ENCODE measurements around the gene SPRR2A. TPM values are rescaled to one million over a fixed set of nuclear protein-coding genes. Genes with fewer than 3 reads are reported as not detected.
"Not testable (repeated sequence)": the region's sequence is repeated elsewhere in the genome, so short reads cannot be mapped to it uniquely, and the experiment has no call there.

SPRR2A gene
- total RNA-seq, 5 donors from 2014 or later (not counting 1 experiment from before 2014, with no cell fraction given), result not detected

DNA sequence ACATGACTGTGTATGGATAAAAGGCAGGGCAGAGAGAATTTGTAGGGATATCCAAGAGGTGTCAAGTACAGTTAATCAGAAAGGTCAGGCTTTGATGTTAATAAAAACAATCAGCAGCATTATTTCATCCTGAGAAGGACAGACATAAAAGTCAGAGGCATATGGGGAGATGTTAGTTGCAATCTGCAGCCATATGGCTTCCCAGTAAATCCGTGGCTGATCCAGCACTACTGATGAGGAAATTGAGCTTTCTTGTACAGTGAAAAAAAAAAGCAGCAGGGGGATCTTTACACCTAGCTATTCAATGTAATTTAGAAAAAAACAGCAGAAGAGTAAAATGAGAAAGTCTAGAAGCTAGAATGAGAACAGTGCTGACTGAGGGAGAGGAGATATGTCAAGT, 28.5 kb downstream of the SPRR2A start:
- Histone ChIP-seq H3K27ac (ENCODE audit: low read length) (no peak overlapping the region), H3K4me1 (ENCODE audit: control insufficient read depth in 1 of 2, extremely low read depth in 1 of 2, insufficient read depth in 2 of 2, low read length in 2 of 2) (no peaks in the 10 kb centered on the region), H3K4me3 (ENCODE audit: control insufficient read depth in 1 of 2, extremely low read depth in 1 of 2, low read length in 1 of 2) (no peak overlapping the region), H3K9me3 (no peaks in the 10 kb centered on the region), H3K36me3 (ENCODE audit: control insufficient read depth in 2 of 2, extremely low read depth in 1 of 2, insufficient read depth in 1 of 2, low read length in 1 of 2) (no peaks in the 10 kb centered on the region), H3K27me3 (replicated peaks in 1 of 2; ENCODE audit: control insufficient read depth in 2 of 2, extremely low read depth in 1 of 2, insufficient read depth in 2 of 2, low read length in 1 of 2) (peaks cover 2 to 5% of the 10 kb centered on the region in 2 experiments)
- H3K36me3 Mint-ChIP-seq, result no peaks in the 10 kb centered on the region
- H3K27me3 Mint-ChIP-seq, result peaks cover 12 to 28% of the 10 kb centered on the region in 2 donors
- ChIA-PET CTCF (no interaction called here), POLR2A (no interaction called here)
- ATAC-seq (replicated peaks in 1 of 4) (no peak), DNase-seq (no peak)
- H3K27ac Mint-ChIP-seq, result no peak overlapping the region
- no peak overlapping the region for H3K4me3 Mint-ChIP-seq
- WGBS (ENCODE audit: insufficient coverage), result no CpG with 5 or more reads among the region's 1 CpG
- H3K9me3 Mint-ChIP-seq, result no peaks in the 10 kb centered on the region
- H3K4me1 Mint-ChIP-seq, result no peaks in the 10 kb centered on the region

DNA sequence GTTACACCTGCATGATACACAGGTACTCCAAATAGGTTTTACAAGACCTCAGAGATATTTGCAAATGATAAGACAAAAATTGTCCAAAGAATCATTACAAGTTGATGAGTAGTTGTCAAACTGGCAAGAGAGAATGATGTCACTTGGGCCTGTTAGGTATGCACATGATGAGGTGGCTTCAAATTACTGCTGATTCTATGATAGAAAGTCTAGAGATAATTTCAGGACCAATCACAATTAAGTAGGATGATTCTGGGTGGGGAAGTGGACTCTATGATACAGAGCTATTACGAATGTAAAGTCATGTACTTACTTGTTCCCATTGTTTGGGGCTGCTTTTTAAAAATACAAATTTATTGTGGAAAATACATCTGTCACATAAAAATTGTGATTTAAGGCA, 31.5 kb downstream of the SPRR2A start:
- H3K9me3 Mint-ChIP-seq, result no peaks in the 10 kb centered on the region
- ChIA-PET POLR2A (no interaction called here), CTCF (no interaction called here)
- H3K4me1 Mint-ChIP-seq, result no peaks in the 10 kb centered on the region
- Histone ChIP-seq H3K36me3 (ENCODE audit: control insufficient read depth in 2 of 2, extremely low read depth in 1 of 2, insufficient read depth in 1 of 2, low read length in 1 of 2) (no peaks in the 10 kb centered on the region), H3K4me3 (ENCODE audit: control insufficient read depth in 1 of 2, extremely low read depth in 1 of 2, low read length in 1 of 2) (no peak overlapping the region), H3K9me3 (no peaks in the 10 kb centered on the region), H3K27ac (ENCODE audit: low read length) (no peak overlapping the region), H3K4me1 (ENCODE audit: control insufficient read depth in 1 of 2, extremely low read depth in 1 of 2, insufficient read depth in 2 of 2, low read length in 2 of 2) (no peaks in the 10 kb centered on the region), H3K27me3 (replicated peaks in 1 of 2; ENCODE audit: control insufficient read depth in 2 of 2, extremely low read depth in 1 of 2, insufficient read depth in 2 of 2, low read length in 1 of 2) (peaks cover 2 to 3% of the 10 kb centered on the region in 2 experiments)
- H3K4me3 Mint-ChIP-seq, result no peak overlapping the region
- H3K27ac Mint-ChIP-seq, result no peak overlapping the region
- H3K36me3 Mint-ChIP-seq, result no peaks in the 10 kb centered on the region
- H3K27me3 Mint-ChIP-seq, result peaks cover 31 to 41% of the 10 kb centered on the region in 2 donors
- DNase-seq (no peak), ATAC-seq (replicated peaks in 1 of 4) (no peak)
- WGBS (ENCODE audit: insufficient coverage), result no CpG with 5 or more reads among the region's 1 CpG

DNA sequence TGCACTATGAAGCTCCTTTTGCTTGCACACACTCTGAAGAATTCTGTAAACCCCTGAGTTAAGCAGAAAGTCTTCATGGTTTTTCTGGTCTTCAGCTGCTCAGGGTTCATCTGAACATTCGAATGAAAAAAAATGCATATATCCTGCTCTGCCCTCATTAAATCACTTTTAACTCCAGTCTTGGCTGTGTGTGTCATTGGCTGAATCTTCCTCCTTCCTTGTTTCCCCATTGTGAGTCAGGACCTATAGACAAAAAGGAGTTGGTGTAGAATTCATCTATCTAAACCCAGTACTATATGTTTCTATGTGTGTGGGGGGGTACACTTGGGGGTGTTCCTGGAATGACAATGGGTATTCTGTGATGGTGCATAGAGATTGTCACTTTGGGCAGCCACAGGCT, 32.9 kb downstream of the SPRR2A start:
- ChIA-PET POLR2A (no interaction called here), CTCF (no interaction called here)
- Histone ChIP-seq H3K27me3 (replicated peaks in 1 of 2; ENCODE audit: control insufficient read depth in 2 of 2, extremely low read depth in 1 of 2, insufficient read depth in 2 of 2, low read length in 1 of 2) (peaks cover 2% of the 10 kb centered on the region in 2 experiments), H3K9me3 (no peaks in the 10 kb centered on the region), H3K27ac (ENCODE audit: low read length) (no peak overlapping the region), H3K36me3 (ENCODE audit: control insufficient read depth in 2 of 2, extremely low read depth in 1 of 2, insufficient read depth in 1 of 2, low read length in 1 of 2) (no peaks in the 10 kb centered on the region), H3K4me3 (ENCODE audit: control insufficient read depth in 1 of 2, extremely low read depth in 1 of 2, low read length in 1 of 2) (no peak overlapping the region), H3K4me1 (ENCODE audit: control insufficient read depth in 1 of 2, extremely low read depth in 1 of 2, insufficient read depth in 2 of 2, low read length in 2 of 2) (no peaks in the 10 kb centered on the region)
- no peaks in the 10 kb centered on the region for H3K9me3 Mint-ChIP-seq
- H3K27me3 Mint-ChIP-seq, result peaks cover 38 to 39% of the 10 kb centered on the region in 2 donors
- DNase-seq (no peak), ATAC-seq (replicated peaks in 1 of 4) (no peak)
- no peak overlapping the region for H3K27ac Mint-ChIP-seq
- H3K4me3 Mint-ChIP-seq, result no peak overlapping the region
- no peaks in the 10 kb centered on the region for H3K4me1 Mint-ChIP-seq
- WGBS (ENCODE audit: insufficient coverage), result no CpG with 5 or more reads among the region's 1 CpG
- no peaks in the 10 kb centered on the region for H3K36me3 Mint-ChIP-seq

DNA sequence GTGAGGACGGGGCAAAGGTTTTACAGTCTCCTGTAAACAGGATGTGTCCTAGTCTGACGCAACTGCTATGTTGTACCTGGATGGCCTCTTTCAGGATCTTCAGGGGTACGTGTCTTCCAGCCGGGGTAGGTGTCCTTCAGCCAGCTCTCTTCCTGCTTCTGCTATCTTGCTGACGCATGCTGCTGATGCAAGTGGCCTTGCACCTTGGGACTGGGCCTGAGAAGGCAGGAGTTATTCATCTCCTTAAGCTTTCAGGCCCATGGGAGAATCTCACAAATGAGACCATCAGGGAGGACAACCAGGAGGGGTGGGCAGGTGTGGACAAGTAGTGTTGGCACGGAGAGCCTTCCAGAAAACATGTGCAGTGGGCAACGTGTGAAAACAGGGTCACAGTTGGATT, 34.2 kb downstream of the SPRR2A start:
- H3K9me3 Mint-ChIP-seq, result no peaks in the 10 kb centered on the region
- Histone ChIP-seq H3K4me1 (ENCODE audit: control insufficient read depth in 1 of 2, extremely low read depth in 1 of 2, insufficient read depth in 2 of 2, low read length in 2 of 2) (no peaks in the 10 kb centered on the region), H3K27me3 (replicated peaks in 1 of 2; ENCODE audit: control insufficient read depth in 2 of 2, extremely low read depth in 1 of 2, insufficient read depth in 2 of 2, low read length in 1 of 2) (peaks cover 2 to 9% of the 10 kb centered on the region in 2 experiments), H3K27ac (ENCODE audit: low read length) (no peak overlapping the region), H3K4me3 (ENCODE audit: control insufficient read depth in 1 of 2, extremely low read depth in 1 of 2, low read length in 1 of 2) (no peak overlapping the region), H3K36me3 (ENCODE audit: control insufficient read depth in 2 of 2, extremely low read depth in 1 of 2, insufficient read depth in 1 of 2, low read length in 1 of 2) (no peaks in the 10 kb centered on the region), H3K9me3 (no peaks in the 10 kb centered on the region)
- ATAC-seq (replicated peaks in 1 of 4), result no peak
- DNase-seq, result no peak
- 86% methylated on average over 7 of the region's 7 CpGs for WGBS (ENCODE audit: insufficient coverage)
- no peaks in the 10 kb centered on the region for H3K36me3 Mint-ChIP-seq
- H3K27ac Mint-ChIP-seq, result no peak overlapping the region
- H3K4me1 Mint-ChIP-seq, result no peaks in the 10 kb centered on the region
- no peak overlapping the region for H3K4me3 Mint-ChIP-seq
- H3K27me3 Mint-ChIP-seq, result peaks cover 38 to 43% of the 10 kb centered on the region in 2 donors
- CTCF ChIA-PET, result no interaction called here
- POLR2A ChIA-PET, result no interaction called here

DNA sequence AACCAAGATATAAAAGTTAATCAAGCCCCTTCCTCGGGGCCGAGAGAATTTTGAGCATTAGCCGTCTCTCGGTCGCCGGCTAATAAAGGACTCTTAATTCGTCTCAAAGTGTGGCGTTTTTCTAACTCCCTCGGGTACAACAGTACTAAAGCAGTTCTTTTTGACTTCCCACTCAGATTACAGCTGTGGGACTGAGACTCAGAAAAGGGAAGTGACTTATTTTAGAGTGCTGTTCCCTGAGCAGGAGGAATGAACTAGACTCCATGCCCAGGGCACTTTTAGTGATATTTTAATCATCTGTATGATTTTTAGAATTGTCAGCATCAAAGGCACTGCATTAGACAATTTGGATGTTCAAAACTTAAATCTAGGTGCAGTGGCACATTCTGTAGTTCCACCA, 35.0 kb downstream of the SPRR2A start:
- H3K4me1 Mint-ChIP-seq; H3K9me3 Mint-ChIP-seq; H3K36me3 Mint-ChIP-seq; H3K4me3 ChIP-seq (ENCODE audit: control insufficient read depth in 1 of 2, extremely low read depth in 1 of 2, low read length in 1 of 2); H3K27ac Mint-ChIP-seq; CTCF ChIA-PET; POLR2A ChIA-PET; DNase-seq; H3K9me3 ChIP-seq; H3K36me3 ChIP-seq (ENCODE audit: control insufficient read depth in 2 of 2, extremely low read depth in 1 of 2, insufficient read depth in 1 of 2, low read length in 1 of 2); H3K27ac ChIP-seq (ENCODE audit: low read length); H3K4me3 Mint-ChIP-seq; ATAC-seq (replicated peaks in 1 of 4); H3K4me1 ChIP-seq (ENCODE audit: control insufficient read depth in 1 of 2, extremely low read depth in 1 of 2, insufficient read depth in 2 of 2, low read length in 2 of 2): not testable (repeated sequence)
- no CpG with 5 or more reads among the region's 9 CpGs for WGBS (ENCODE audit: insufficient coverage)
- H3K27me3 ChIP-seq (replicated peaks in 1 of 2; ENCODE audit: control insufficient read depth in 2 of 2, extremely low read depth in 1 of 2, insufficient read depth in 2 of 2, low read length in 1 of 2), result peaks cover 2 to 12% of the 10 kb centered on the region in 2 experiments
- H3K27me3 Mint-ChIP-seq, result peaks cover 35 to 40% of the 10 kb centered on the region in 2 donors

DNA sequence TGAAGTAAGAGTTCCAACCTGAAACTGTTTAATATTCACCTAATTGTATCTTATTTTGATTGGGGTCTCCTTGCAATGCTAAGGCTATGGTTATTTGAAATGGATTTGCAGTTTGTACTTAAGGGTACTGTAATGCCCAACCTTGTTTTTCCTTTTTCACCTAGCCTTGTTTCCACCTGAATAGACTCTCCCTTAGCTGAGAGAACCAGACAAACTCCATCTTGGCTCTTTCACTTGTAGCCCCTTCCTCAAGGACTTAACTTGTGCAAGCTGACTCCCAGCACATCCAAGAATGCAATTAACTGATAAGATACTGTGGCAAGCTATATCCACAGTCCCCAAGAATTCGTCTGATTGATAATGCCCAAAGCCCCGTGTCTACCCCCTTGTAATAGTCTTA, 35.5 kb downstream of the SPRR2A start:
- H3K9me3 ChIP-seq; ATAC-seq (replicated peaks in 1 of 4); H3K4me3 ChIP-seq (ENCODE audit: control insufficient read depth in 1 of 2, extremely low read depth in 1 of 2, low read length in 1 of 2); H3K36me3 Mint-ChIP-seq; CTCF ChIA-PET; POLR2A ChIA-PET; H3K27ac ChIP-seq (ENCODE audit: low read length); H3K36me3 ChIP-seq (ENCODE audit: control insufficient read depth in 2 of 2, extremely low read depth in 1 of 2, insufficient read depth in 1 of 2, low read length in 1 of 2); H3K4me1 ChIP-seq (ENCODE audit: control insufficient read depth in 1 of 2, extremely low read depth in 1 of 2, insufficient read depth in 2 of 2, low read length in 2 of 2); H3K9me3 Mint-ChIP-seq; H3K4me1 Mint-ChIP-seq; DNase-seq; H3K4me3 Mint-ChIP-seq; H3K27ac Mint-ChIP-seq: not testable (repeated sequence)
- H3K27me3 ChIP-seq (replicated peaks in 1 of 2; ENCODE audit: control insufficient read depth in 2 of 2, extremely low read depth in 1 of 2, insufficient read depth in 2 of 2, low read length in 1 of 2), result peaks cover 2 to 12% of the 10 kb centered on the region in 2 experiments
- H3K27me3 Mint-ChIP-seq, result peaks cover 35 to 41% of the 10 kb centered on the region in 2 donors
- WGBS (ENCODE audit: insufficient coverage), result no CpG with 5 or more reads among the region's 2 CpGs

DNA sequence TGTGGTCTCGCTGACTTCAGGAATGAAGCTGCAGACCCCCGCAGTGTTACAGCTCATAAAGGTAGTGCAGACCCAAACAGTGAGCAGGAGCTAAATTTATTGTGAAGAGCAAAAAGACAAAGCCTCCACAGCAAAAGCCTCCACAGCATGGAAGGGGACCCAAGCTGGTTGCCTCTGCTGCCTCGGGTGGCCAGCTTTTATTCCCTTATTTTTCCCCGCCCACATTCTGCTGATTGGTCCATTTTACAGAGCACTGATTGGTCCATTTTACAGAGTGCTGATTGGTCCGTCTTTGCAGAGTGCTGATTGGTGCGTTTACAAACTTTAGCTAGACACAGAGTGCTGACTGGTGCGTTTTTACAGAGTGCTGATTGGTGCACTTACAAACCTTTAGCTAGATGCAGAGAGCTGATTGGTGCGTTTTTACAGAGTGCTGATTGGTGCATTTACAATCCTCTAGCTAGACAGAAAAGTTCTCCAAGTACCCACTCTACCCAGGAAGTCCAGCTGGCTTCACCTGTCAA, 46.0 kb downstream of the SPRR2A start:
- H3K9me3 Mint-ChIP-seq; CTCF ChIA-PET; H3K4me1 ChIP-seq (ENCODE audit: control insufficient read depth in 1 of 2, extremely low read depth in 1 of 2, insufficient read depth in 2 of 2, low read length in 2 of 2); H3K27ac Mint-ChIP-seq; H3K4me3 Mint-ChIP-seq; POLR2A ChIA-PET; H3K4me3 ChIP-seq (ENCODE audit: control insufficient read depth in 1 of 2, extremely low read depth in 1 of 2, low read length in 1 of 2); H3K9me3 ChIP-seq; H3K27ac ChIP-seq (ENCODE audit: low read length); H3K4me1 Mint-ChIP-seq; DNase-seq; H3K36me3 Mint-ChIP-seq; ATAC-seq (replicated peaks in 1 of 4); H3K27me3 ChIP-seq (replicated peaks in 1 of 2; ENCODE audit: control insufficient read depth in 2 of 2, extremely low read depth in 1 of 2, insufficient read depth in 2 of 2, low read length in 1 of 2); H3K36me3 ChIP-seq (ENCODE audit: control insufficient read depth in 2 of 2, extremely low read depth in 1 of 2, insufficient read depth in 1 of 2, low read length in 1 of 2): not testable (repeated sequence)
- WGBS (ENCODE audit: insufficient coverage), result 76% methylated on average over 5 of the region's 8 CpGs
- H3K27me3 Mint-ChIP-seq, result peaks cover 5 to 13% of the 10 kb centered on the region in 2 donors
